ENCODE data around the gene GALNTL6.

The GALNTL6 gene

GRCh38 chr4:172546782-172547181, 733.6 kb downstream of the GALNTL6 start:
- TF ChIP-seq TAF1 (IDR thresholded peaks at IDR 0.05; ENCODE audit: low read depth, low read length) (no peak), PAX5 (IDR thresholded peaks at IDR 0.05; ENCODE audit: insufficient read depth, low read length, severe bottlenecking) (peak; percentile 70)
- no peak for FAIRE-seq
- no peak for DNase-seq (ENCODE audit: insufficient read length, low spot score)

DNA sequence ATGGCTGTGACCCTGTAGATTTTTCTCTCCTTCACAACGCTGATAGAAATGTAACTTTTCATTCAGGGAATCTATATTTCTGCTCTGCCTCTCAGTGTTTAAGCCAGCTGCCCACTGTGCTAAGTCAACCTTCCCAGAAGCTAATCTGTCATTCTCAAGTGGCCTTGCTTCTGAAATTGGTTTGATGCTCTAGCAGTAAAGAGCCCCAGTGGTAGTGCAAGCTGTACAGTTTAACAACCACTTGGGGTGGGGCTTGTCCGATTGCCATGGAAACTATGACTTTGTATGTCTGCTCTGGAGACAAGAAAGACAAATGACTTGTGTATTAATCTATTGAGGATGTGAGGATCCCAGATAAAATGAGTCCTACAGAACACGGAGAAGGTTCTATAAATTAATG, 734.5 kb downstream of the GALNTL6 start:
- FAIRE-seq (no peak), DNase-seq (ENCODE audit: insufficient read length, low spot score) (no peak)
- TF ChIP-seq POU2F2 (IDR thresholded peaks at IDR 0.05; ENCODE audit: low read depth, low read length) (no peak), POLR2A (IDR thresholded peaks at IDR 0.05; ENCODE audit: low read depth, low read length) (no peak), POLR2AphosphoS5 (IDR thresholded peaks at IDR 0.05; ENCODE audit: low read depth, low read length) (no peak), SPI1 (IDR thresholded peaks at IDR 0.05; ENCODE audit: low read depth, low read length) (no peak), PAX5 (IDR thresholded peaks at IDR 0.05; ENCODE audit: insufficient read depth, low read length, severe bottlenecking) (no peak), TAF1 (IDR thresholded peaks at IDR 0.05; ENCODE audit: low read depth, low read length) (no peak)

GRCh38 chr4:172553216-172553615, 740.0 kb downstream of the GALNTL6 start:
- no peak for DNase-seq (ENCODE audit: insufficient read length, low spot score)
- no peak for TF ChIP-seq PAX5 (IDR thresholded peaks at IDR 0.05; ENCODE audit: insufficient read depth, low read length, severe bottlenecking)
- TF ChIP-seq POU2F2 (IDR thresholded peaks at IDR 0.05; ENCODE audit: low read depth, low read length) = no peak
- TF ChIP-seq TAF1 (IDR thresholded peaks at IDR 0.05; ENCODE audit: low read depth, low read length) = no peak
- TF ChIP-seq POLR2A (IDR thresholded peaks at IDR 0.05; ENCODE audit: low read depth, low read length) = no peak
- no peak for TF ChIP-seq SPI1 (IDR thresholded peaks at IDR 0.05; ENCODE audit: low read depth, low read length)
- no peak for TF ChIP-seq POLR2AphosphoS5 (IDR thresholded peaks at IDR 0.05; ENCODE audit: low read depth, low read length)
- FAIRE-seq = no peak

- DNase-seq (ENCODE audit: insufficient read length, low spot score) = no peak
- no peak for FAIRE-seq
- TF ChIP-seq TAF1 (IDR thresholded peaks at IDR 0.05; ENCODE audit: low read depth, low read length) (no peak), SPI1 (IDR thresholded peaks at IDR 0.05; ENCODE audit: low read depth, low read length) (no peak), POU2F2 (IDR thresholded peaks at IDR 0.05; ENCODE audit: low read depth, low read length) (no peak), PAX5 (IDR thresholded peaks at IDR 0.05; ENCODE audit: insufficient read depth, low read length, severe bottlenecking) (no peak), POLR2A (IDR thresholded peaks at IDR 0.05; ENCODE audit: low read depth, low read length) (no peak), POLR2AphosphoS5 (IDR thresholded peaks at IDR 0.05; ENCODE audit: low read depth, low read length) (no peak)
These were observed 741.4 kb downstream of the GALNTL6 start for GRCh38 chr4:172554588-172554987.

DNA sequence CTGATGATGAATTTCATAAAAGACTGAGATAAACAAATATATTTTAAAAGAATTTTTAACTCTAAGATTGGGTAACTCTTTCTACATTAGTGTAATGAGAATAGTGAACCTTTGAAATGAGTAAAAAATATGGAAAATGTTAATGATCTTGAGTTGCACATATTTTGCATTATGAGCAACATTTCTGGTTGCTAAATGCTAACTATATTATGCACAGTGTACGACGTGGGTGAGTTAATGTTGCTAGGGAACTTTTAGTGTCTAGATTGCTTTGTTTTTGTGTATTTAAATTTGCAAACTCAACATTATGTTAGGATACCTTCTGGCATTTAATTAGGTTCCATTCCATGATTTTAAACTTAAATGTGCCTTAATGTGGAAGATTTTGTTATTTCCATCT, 742.5 kb downstream of the GALNTL6 start:
- FAIRE-seq (no peak), DNase-seq (ENCODE audit: insufficient read length, low spot score) (no peak)
- TF ChIP-seq SPI1 (IDR thresholded peaks at IDR 0.05; ENCODE audit: low read depth, low read length) (no peak), PAX5 (IDR thresholded peaks at IDR 0.05; ENCODE audit: insufficient read depth, low read length, severe bottlenecking) (no peak), TAF1 (IDR thresholded peaks at IDR 0.05; ENCODE audit: low read depth, low read length) (no peak)

DNA sequence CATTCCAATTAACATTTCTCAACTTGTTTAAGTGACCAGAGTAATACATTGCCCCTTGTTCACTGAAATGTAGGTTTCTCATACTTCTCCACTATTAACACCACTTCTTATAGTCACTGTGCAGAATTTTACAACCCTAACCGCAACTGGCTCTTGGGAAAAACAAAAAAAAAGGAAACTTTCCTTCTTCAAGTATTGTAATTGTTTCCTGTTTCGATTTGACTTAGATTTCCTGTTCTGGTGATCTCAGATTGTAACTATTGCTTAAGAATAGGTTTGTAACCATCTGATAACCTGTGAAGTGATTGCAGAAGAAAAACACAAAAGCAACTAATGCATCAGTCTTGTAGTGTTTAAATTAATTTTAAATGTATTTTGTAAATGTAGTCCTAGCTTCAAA, 760.7 kb downstream of the GALNTL6 start:
- TF ChIP-seq POU2F2 (IDR thresholded peaks at IDR 0.05; ENCODE audit: low read depth, low read length) = no peak
- DNase-seq (ENCODE audit: insufficient read length, low spot score) (no peak), FAIRE-seq (no peak)

GRCh38 chr4:172578712-172579111, 765.5 kb downstream of the GALNTL6 start:
- TF ChIP-seq POLR2A (IDR thresholded peaks at IDR 0.05; ENCODE audit: low read depth, low read length) (no peak), PAX5 (IDR thresholded peaks at IDR 0.05; ENCODE audit: insufficient read depth, low read length, severe bottlenecking) (no peak)
- FAIRE-seq = no peak
- DNase-seq (ENCODE audit: insufficient read length, low spot score) = no peak

- FAIRE-seq (no peak), DNase-seq (ENCODE audit: insufficient read length, low spot score) (no peak)
- TF ChIP-seq POLR2AphosphoS5 (IDR thresholded peaks at IDR 0.05; ENCODE audit: low read depth, low read length) (no peak), PAX5 (IDR thresholded peaks at IDR 0.05; ENCODE audit: insufficient read depth, low read length, severe bottlenecking) (no peak), POU2F2 (IDR thresholded peaks at IDR 0.05; ENCODE audit: low read depth, low read length) (no peak), SPI1 (IDR thresholded peaks at IDR 0.05; ENCODE audit: low read depth, low read length) (no peak), TAF1 (IDR thresholded peaks at IDR 0.05; ENCODE audit: low read depth, low read length) (no peak), POLR2A (IDR thresholded peaks at IDR 0.05; ENCODE audit: low read depth, low read length) (no peak)
These were observed 771.6 kb downstream of the GALNTL6 start for GRCh38 chr4:172584816-172585215.

DNA sequence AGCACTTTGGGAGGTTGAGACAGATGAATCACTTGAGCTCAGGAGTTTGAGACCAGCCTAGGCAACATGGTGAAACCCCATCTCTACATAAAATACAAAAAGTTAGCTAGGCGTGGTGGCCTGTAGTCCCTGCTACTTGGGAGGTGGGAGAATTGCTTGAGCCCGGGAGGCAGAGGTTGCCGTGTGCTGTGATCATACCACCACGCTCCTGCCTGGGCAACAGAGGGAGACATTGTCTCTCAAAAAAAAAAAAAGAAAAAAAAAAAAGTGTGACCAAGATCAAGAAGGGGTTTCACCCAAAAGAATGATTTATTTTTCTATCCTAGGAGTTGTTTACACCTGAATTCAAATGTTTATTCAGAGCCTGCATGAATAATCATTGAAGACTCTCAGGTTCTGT, 783.0 kb downstream of the GALNTL6 start:
- DNase-seq (ENCODE audit: insufficient read length, low spot score) (no peak), FAIRE-seq (no peak)
- TF ChIP-seq POLR2AphosphoS5 (IDR thresholded peaks at IDR 0.05; ENCODE audit: low read depth, low read length) = no peak
- TF ChIP-seq POU2F2 (IDR thresholded peaks at IDR 0.05; ENCODE audit: low read depth, low read length) = no peak
- TF ChIP-seq TAF1 (IDR thresholded peaks at IDR 0.05; ENCODE audit: low read depth, low read length) = no peak
- TF ChIP-seq POLR2A (IDR thresholded peaks at IDR 0.05; ENCODE audit: low read depth, low read length) = no peak
- no peak for TF ChIP-seq SPI1 (IDR thresholded peaks at IDR 0.05; ENCODE audit: low read depth, low read length)
- TF ChIP-seq PAX5 (IDR thresholded peaks at IDR 0.05; ENCODE audit: insufficient read depth, low read length, severe bottlenecking) = no peak

DNA sequence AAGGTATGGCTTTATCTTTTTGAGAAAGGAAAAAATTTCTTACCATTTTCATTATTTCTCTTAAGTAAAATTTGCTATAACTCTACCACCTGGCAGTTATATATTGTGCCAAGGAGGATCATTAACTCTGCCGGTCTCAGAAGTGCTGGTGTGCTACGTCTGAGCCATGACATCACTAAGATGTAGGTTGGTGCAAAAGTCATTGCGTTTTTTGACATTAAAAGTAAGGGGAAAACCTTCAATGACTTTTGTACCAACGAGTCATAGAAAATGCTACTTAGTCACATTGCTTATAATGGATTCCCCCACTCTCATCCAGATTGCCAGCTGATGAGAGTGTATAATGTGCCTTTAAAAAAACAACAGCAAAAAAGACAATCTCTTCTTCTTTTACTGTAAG, 786.4 kb downstream of the GALNTL6 start:
- DNase-seq (ENCODE audit: insufficient read length, low spot score) (no peak), FAIRE-seq (no peak)
- no peak for TF ChIP-seq POU2F2 (IDR thresholded peaks at IDR 0.05; ENCODE audit: low read depth, low read length)
- no peak for TF ChIP-seq SPI1 (IDR thresholded peaks at IDR 0.05; ENCODE audit: low read depth, low read length)
- TF ChIP-seq POLR2AphosphoS5 (IDR thresholded peaks at IDR 0.05; ENCODE audit: low read depth, low read length) = no peak
- TF ChIP-seq TAF1 (IDR thresholded peaks at IDR 0.05; ENCODE audit: low read depth, low read length) = no peak
- no peak for TF ChIP-seq POLR2A (IDR thresholded peaks at IDR 0.05; ENCODE audit: low read depth, low read length)
- no peak for TF ChIP-seq PAX5 (IDR thresholded peaks at IDR 0.05; ENCODE audit: insufficient read depth, low read length, severe bottlenecking)

DNA sequence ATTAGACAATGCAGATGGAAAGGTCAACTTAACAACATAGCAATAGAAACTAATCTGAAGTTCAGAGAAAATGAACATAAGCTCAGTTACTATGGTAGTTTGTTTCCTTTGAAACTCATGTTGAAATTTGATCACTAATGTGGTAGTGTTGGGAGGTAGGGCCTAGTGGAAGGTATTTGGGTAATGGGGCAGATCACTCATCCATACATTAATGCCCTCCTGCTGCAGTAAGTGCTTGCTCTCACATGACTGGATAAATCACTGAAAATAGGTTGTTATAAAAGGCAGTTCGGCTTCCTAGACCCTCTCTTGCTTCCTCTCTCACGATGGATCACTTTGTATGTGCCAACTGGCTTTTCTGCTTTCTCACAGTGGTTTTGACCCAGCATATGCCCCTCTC, 788.0 kb downstream of the GALNTL6 start:
- no peak for DNase-seq (ENCODE audit: insufficient read length, low spot score)
- no peak for FAIRE-seq
- no peak for TF ChIP-seq PAX5 (IDR thresholded peaks at IDR 0.05; ENCODE audit: insufficient read depth, low read length, severe bottlenecking)
- TF ChIP-seq POLR2AphosphoS5 (IDR thresholded peaks at IDR 0.05; ENCODE audit: low read depth, low read length) = no peak
- no peak for TF ChIP-seq POLR2A (IDR thresholded peaks at IDR 0.05; ENCODE audit: low read depth, low read length)
- TF ChIP-seq SPI1 (IDR thresholded peaks at IDR 0.05; ENCODE audit: low read depth, low read length) = no peak
- no peak for TF ChIP-seq TAF1 (IDR thresholded peaks at IDR 0.05; ENCODE audit: low read depth, low read length)
- no peak for TF ChIP-seq POU2F2 (IDR thresholded peaks at IDR 0.05; ENCODE audit: low read depth, low read length)
